ENCODE measurements around the gene PTPRM.

The PTPRM gene

DNA sequence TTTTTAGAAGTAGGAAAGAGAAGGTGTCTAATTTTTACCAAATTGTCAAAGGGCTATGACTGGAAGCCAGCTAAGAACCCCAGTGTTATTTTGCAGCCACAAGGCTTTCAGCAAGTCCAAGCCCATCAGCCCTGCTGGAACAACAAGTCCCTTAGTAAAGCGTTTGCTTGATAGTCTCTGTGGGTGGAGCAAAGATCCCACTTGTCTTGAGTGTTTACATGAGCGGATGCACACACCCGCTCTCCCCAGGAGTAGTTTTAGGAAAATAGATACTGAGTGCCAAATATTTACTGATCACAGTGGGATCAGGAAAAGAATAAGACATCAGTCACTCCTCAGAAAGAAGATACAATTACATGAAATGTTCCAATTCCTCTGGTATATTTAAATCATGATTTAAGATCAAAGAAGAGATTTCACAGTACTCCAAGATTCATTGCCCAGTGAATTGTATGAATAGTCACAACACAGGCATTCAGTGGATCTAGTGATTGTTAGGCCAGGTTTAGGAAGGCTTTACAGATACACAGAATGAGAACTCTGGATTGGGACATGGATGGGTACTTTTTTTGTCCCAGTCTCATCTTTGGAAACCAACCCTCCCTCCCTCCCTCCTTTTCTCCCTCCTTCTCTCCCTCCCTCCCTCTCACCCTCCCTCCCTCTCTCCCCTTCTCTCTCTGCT, 514.9 kb downstream of the PTPRM start:
- no peak for DNase-seq

- no peak for DNase-seq
Observed at GRCh38 chr18:8084160-8084559, 517.0 kb downstream of the PTPRM start.

- DNase-seq: no peak
Observed at GRCh38 chr18:8088626-8089025, 521.5 kb downstream of the PTPRM start.

- DNase-seq: no peak
Observed at GRCh38 chr18:8091035-8091434, 523.9 kb downstream of the PTPRM start.

GRCh38 chr18:8095947-8096570, 528.9 kb downstream of the PTPRM start:
- DNase-seq: no peak

DNA sequence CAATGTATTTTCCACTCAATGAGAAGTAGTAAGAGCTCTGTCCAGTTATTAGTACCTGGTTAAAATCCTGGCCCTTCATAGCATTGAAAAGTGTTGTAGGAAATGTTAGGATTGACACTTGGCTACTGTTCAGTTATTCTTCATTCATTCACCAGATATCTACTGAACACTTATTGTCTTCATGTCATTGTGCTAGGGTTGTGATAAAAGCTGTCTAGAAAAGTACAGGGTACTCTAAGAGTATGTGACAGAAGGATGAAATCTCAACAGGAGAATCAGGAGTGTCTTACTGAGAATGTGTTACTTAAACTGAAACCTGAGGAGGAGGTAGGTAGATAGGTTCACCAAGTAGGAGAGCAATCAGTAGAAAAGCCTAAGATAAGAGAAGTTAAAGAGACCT, 530.3 kb downstream of the PTPRM start:
- no peak for DNase-seq

DNA sequence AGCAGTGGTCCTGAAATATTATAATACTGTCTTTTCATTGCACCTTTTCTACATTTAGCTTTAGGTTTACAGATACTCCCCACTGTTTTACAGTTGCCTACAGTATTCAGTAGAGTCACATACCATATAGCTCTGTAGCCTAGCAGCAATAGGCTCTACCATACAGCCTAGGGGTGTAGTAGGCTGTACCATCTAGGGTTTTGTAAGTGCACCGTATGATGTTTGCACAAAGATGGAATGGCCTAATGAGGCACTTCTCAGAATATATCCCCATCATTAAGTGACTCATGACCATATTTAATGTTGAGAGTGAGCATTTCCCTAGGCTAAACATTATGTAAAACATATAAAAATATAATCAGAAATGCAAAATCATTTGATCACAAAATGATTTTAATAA, 530.8 kb downstream of the PTPRM start:
- no peak for DNase-seq

DNA sequence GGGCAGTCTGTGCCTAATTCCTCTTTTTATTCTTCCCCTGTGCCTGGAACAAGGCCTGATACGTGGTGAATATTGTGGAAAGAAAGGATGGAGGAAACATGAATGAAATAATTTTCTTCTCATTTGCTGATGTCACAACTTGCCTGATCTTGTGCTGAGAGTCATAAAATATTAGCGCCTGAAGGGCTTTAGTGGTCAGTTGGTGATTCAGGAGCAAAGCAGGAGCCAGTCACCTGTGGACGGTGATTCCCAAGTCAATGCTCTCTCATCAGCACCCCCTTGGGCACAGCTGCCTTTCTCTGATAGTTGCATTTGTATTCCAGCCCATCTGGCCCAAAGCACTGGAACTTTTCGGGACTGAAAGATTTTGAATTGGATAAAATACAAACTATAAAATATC, 539.5 kb downstream of the PTPRM start:
- DNase-seq: no peak

DNA sequence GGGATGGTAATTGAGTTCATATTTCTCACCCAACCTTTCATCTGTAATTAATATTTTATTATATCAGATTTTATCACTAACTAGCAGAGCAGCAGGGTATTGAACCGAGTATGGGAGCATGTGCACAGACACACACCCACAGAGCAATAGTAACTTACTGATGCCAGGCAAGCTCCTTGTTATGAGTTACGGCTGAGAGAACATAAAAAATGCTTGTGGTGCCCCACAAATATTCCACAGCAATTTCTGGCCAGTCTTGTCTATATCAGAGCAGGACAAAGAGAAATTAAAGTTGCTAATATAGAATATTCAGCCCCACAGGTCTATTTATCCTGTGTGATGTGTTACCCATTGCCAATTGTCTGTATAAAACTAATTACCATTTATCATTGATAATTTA, 540.3 kb downstream of the PTPRM start:
- no peak for DNase-seq

- DNase-seq: no peak
Observed at GRCh38 chr18:8114480-8114879, 547.4 kb downstream of the PTPRM start.

- no peak for DNase-seq
Observed at GRCh38 chr18:8116341-8117005, 549.4 kb downstream of the PTPRM start.

DNA sequence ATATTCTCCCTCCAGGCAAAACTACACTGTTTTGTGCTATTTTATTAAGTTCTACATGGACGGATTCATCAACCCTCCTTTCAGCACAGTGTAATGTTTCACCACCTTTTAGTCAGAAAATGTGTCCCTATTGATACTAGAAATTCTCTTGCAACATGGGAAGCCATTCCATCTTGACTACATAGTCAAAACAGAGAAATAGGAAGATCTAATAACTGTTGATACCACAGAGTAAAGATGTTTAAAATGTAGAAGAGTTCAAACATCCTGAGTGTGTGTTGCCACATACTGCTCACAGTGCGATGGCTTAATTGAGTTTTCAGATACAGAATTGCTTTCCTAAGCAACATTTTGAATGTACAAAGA, 549.9 kb downstream of the PTPRM start:
- DNase-seq: no peak

GRCh38 chr18:8121101-8121500, 554.0 kb downstream of the PTPRM start:
- no peak for DNase-seq

DNA sequence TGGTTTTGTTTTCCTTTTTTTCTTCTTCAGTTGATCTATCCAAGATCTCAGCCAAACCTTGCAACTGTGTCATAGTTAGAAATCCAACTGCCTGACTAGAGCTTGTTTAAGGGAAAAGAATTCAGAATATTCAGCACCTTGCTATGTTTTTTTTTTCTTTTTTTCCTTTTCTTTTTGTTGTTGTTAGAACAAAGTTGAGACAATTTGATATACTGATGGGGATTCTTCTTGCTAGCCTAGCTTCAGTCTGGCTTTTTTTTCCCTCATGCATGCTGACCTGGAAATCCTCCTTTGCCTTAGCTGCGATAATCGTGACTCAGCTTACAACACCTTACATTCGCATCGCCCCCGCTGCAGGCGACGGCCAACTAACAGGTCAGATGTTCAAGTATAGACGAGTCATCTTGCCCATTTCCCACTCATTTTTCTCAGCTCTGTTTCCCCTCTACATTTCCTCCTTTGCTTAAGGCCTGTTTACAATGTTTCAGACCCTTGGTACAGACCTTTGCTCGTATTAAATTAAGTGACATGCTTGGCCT, 554.9 kb downstream of the PTPRM start:
- DNase-seq: no peak

DNA sequence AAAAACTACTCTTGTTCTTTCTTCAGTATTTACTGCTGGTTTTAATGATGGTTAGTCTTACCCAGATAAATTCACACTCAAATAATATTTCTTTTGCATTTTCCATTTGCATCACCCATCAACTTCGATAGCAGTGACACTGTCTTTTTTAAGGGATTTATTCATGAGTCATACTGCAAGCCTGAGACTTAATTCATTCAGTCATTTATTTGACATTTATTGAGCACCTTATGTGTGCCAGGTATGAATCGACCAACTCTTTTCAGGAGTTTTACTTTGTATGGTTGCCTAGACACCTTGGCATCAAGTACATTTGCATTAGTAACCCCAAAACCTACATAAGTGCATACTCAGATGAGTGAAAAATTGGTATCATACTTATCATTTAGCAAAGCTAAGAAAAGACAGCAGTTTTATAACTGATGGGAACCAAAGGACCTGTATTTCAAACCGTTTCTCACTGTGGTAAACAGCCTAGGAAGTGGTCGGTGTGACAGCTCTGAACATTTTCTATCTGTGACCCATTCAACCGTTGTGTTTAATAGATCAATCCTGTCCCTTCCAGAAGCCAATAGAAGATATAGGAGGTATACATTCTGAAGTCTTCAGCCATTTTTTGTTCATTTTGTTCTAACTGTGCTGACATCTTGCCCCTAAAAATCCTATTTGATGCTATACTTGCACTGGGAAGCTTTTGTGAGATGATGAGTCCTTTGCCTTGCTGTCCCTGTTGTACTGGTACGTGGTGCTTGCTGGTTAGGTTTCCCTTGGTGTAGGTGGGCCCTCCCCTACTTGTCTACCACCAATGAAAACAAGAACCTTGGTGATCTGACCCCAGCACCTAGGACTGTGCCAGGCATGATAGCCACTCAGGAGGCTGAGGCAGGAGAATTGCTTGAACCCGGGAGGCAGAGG, 557.4 kb downstream of the PTPRM start:
- no peak for DNase-seq

DNA sequence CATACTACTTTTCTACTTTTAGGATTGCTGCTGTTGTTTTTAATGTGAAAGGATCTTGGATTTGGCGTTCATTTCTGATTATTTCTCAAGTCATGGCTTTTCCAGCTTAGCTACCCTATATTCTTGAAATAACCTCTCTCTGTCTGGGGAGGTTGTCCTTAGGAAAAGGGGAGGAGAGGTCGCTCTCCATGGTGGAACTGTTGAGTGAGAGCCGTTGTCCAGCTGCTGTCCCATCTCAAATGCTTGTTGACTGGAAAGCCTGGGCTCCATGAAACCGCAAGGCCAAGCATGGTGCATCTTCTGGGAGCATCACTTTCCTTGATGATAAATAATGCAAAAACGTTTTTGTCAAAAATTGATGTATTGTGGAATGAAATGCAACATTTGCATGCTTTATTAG, 563.0 kb downstream of the PTPRM start:
- no peak for DNase-seq

GRCh38 chr18:8133032-8133431, 565.9 kb downstream of the PTPRM start:
- no peak for DNase-seq

GRCh38 chr18:8133888-8134287, 566.8 kb downstream of the PTPRM start:
- no peak for DNase-seq

GRCh38 chr18:8139127-8139527, 572.0 kb downstream of the PTPRM start:
- DNase-seq: no peak

DNA sequence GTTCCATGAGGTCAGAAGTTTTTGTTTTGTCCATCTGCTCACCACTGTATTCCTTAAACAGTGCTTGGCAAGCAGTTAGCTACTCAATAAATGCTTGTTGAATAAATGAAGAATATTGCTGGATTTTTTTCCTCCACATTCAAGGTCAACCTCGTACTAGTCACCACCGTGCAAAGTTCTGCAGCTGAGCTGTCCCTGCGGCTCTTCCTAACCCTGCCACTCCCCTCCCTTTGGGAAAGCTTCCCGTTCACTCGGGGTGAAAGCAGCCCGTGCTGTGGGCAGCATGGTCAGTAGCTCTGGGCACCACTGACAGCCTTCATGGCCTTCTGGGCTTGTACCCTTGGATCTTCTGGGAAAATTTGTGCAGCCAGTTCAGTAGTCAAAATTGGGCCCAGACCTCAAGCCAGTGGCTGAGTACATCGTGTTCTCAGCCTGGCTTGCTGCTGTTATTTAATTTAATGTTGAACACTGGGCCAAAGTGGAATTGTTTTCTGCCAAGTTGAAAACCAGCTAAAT, 572.8 kb downstream of the PTPRM start:
- no peak for DNase-seq

GRCh38 chr18:8140841-8141501, 573.9 kb downstream of the PTPRM start:
- no peak for DNase-seq

- no peak for DNase-seq
Observed at GRCh38 chr18:8142131-8142711, 575.1 kb downstream of the PTPRM start.
